ENCODE data around the gene TBX2.
A peak's percentile ranks its signal among the peaks of the same experiment; 100 is the strongest.
"Not testable (repeated sequence)": the region's sequence is repeated elsewhere in the genome, so short reads cannot be mapped to it uniquely, and the experiment has no call there.

TBX2 gene

GRCh38 chr17:61399131-61400065 is at the start of gene TBX2:
Gene TBX2, plus strand, starts transcription at chr17:61399843. Its CDS starts 334 bp downstream, at chr17:61400177.
- no peak for DNase-seq (ENCODE audit: low read depth, low spot score)

GRCh38 chr17:61351745-61352407 is 47.8 kb upstream of the TBX2 start:
- H3K27ac ChIP-seq, result no peak overlapping the region
- no peak for DNase-seq (ENCODE audit: low read depth, low spot score)

More at GRCh38 chr17:61399131-61400065, at the start of gene TBX2:
- no peak within 1 kb of the TSS for H3K27ac ChIP-seq

GRCh38 chr17:61352408-61352770 is 47.3 kb upstream of the TBX2 start:
- DNase-seq (ENCODE audit: low read depth, low spot score), result no peak
- no peak overlapping the region for H3K27ac ChIP-seq

- H3K27ac ChIP-seq, result no peak overlapping the region
- DNase-seq (ENCODE audit: low read depth, low spot score), result no peak
Measured at GRCh38 chr17:61352781-61353491, 46.7 kb upstream of the TBX2 start.

- no peak for DNase-seq (ENCODE audit: low read depth, low spot score)
- H3K27ac ChIP-seq, result no peak overlapping the region
Measured at GRCh38 chr17:61353615-61354014, 46.0 kb upstream of the TBX2 start.

- peak overlapping the region; percentile 86 for H3K27ac ChIP-seq
- no peak for DNase-seq (ENCODE audit: low read depth, low spot score)
Measured at GRCh38 chr17:61354895-61355874, 44.5 kb upstream of the TBX2 start.

- not testable (repeated sequence) for DNase-seq (ENCODE audit: low read depth, low spot score)
- peak overlapping the region; percentile 86 for H3K27ac ChIP-seq
Measured at GRCh38 chr17:61357061-61357460, 42.6 kb upstream of the TBX2 start.

- H3K27ac ChIP-seq; DNase-seq (ENCODE audit: low read depth, low spot score): not testable (repeated sequence)
Measured at GRCh38 chr17:61359513-61359912, 40.1 kb upstream of the TBX2 start.

- H3K27ac ChIP-seq, result no peak overlapping the region
- DNase-seq (ENCODE audit: low read depth, low spot score), result no peak
Measured at GRCh38 chr17:61360318-61360943, 39.2 kb upstream of the TBX2 start.

- no peak for DNase-seq (ENCODE audit: low read depth, low spot score)
- no peak overlapping the region for H3K27ac ChIP-seq
Measured at GRCh38 chr17:61361084-61361483, 38.6 kb upstream of the TBX2 start.

- no peak overlapping the region for H3K27ac ChIP-seq
- no peak for DNase-seq (ENCODE audit: low read depth, low spot score)
Measured at GRCh38 chr17:61362396-61362795, 37.2 kb upstream of the TBX2 start.

- DNase-seq (ENCODE audit: low read depth, low spot score), result no peak
- no peak overlapping the region for H3K27ac ChIP-seq
Measured at GRCh38 chr17:61362852-61363600, 36.6 kb upstream of the TBX2 start.

- no peak for DNase-seq (ENCODE audit: low read depth, low spot score)
- no peak overlapping the region for H3K27ac ChIP-seq
Measured at GRCh38 chr17:61363601-61364462, 35.8 kb upstream of the TBX2 start.

GRCh38 chr17:61364463-61364846 is 35.2 kb upstream of the TBX2 start:
- no peak overlapping the region for H3K27ac ChIP-seq
- DNase-seq (ENCODE audit: low read depth, low spot score), result no peak

- DNase-seq (ENCODE audit: low read depth, low spot score), result no peak
Measured at GRCh38 chr17:61366076-61366714, 33.4 kb upstream of the TBX2 start.

GRCh38 chr17:61366715-61367413 is 32.8 kb upstream of the TBX2 start:
- H3K27ac ChIP-seq, result no peak overlapping the region
- DNase-seq (ENCODE audit: low read depth, low spot score), result no peak

More at GRCh38 chr17:61366076-61366714, 33.4 kb upstream of the TBX2 start:
- no peak overlapping the region for H3K27ac ChIP-seq

Data from epithelial cell of prostate (primary cell).